Thymus (tissue), 11 donors: ENCODE data around the gene CCL26. TPM values are rescaled to one million over a fixed set of nuclear protein-coding genes. Genes with fewer than 3 reads are reported as not detected.
A peak's percentile ranks its signal among the peaks of the same experiment; 100 is the strongest.

Experiments
- DNase-seq, 9 donors: peaks; one replicate each; pipeline ENCODE4 v3.0.0-alpha.2; 2013; ENCODE audit warnings: low spot score in 9 of 9, low read depth in 6 of 9, missing footprints in 1 of 9
- H3K27ac ChIP-seq, 2 donors: one replicate each; pipeline ENCODE4 v1.5.1; 2013; ENCODE audit warnings: control low read depth in 1 of 2, low read depth in 1 of 2, low read length in 1 of 2, mild to moderate bottlenecking in 1 of 2, moderate library complexity in 1 of 2
- H3K27me3 ChIP-seq, 2 donors: one replicate each; pipeline ENCODE4 v1.5.1; 2013; ENCODE audit warnings: low read length in 1 of 2; ENCODE audit not compliant: control insufficient read depth in 2 of 2, insufficient read depth in 1 of 2
- H3K36me3 ChIP-seq, 2 donors: one replicate each; pipeline ENCODE4 v1.5.1; 2013; ENCODE audit warnings: low read length in 1 of 2, mild to moderate bottlenecking in 1 of 2, moderate library complexity in 1 of 2; ENCODE audit not compliant: control insufficient read depth in 2 of 2, insufficient read depth in 2 of 2
- H3K4me1 ChIP-seq, 2 donors: one replicate each; pipeline ENCODE4 v1.5.1; 2013; ENCODE audit warnings: low read length in 2 of 2; ENCODE audit not compliant: control insufficient read depth in 2 of 2, insufficient read depth in 2 of 2
- H3K4me3 ChIP-seq, 2 donors: one replicate each; pipeline ENCODE4 v1.5.1; 2013; ENCODE audit warnings: low read length in 2 of 2, control low read depth in 1 of 2, mild to moderate bottlenecking in 1 of 2
- H3K9me3 ChIP-seq, 2 donors: one replicate each; pipeline ENCODE4 v1.5.1; 2013; ENCODE audit warnings: low read length in 1 of 2, mild to moderate bottlenecking in 1 of 2; ENCODE audit not compliant: control insufficient read depth in 2 of 2, insufficient read depth in 1 of 2
- whole genome bisulfite sequencing: extraction: QIAGEN DNeasy Blood & Tissue Kit; methylation state at CpG from one replicate; pipeline ENCODE4 v1.1.7; 2013; 5-methylcytosine and 5-hydroxymethylcytosine counted together
- polyA plus RNA-seq: library from polyadenylated mRNA; stranded (reverse); fragments of 200-250 nt; gene quantifications from one replicate; pipeline ENCODE4 v1.2.3, GENCODE V29; 2013
- total RNA-seq: library from RNA; stranded (reverse); fragments of 120-200 nt; gene quantifications from one replicate; pipeline ENCODE4 v1.2.4, GENCODE V29; 2013
- donor health status: healthy.

The CCL26 gene
- total and polyA plus RNA-seq, 2 donors: 0.14 to 3.1 TPM

- H3K27me3 ChIP-seq: peaks cover 4 to 51% of the 10 kb centered on the region in 2 donors
- 20% methylated on average over 18 of the region's 18 CpGs for WGBS
- no peaks in the 10 kb centered on the region for H3K36me3 ChIP-seq
- peaks cover 5 to 22% of the 10 kb centered on the region in 2 donors for H3K4me1 ChIP-seq
- DNase-seq: no peak
- H3K27ac ChIP-seq: no peak overlapping the region
- peak overlapping the region; percentile 58 to 81 for H3K4me3 ChIP-seq
- H3K9me3 ChIP-seq: no peaks in the 10 kb centered on the region
Measured at GRCh38 chr7:75737856-75738603, 34.0 kb downstream of the CCL26 start.

DNA sequence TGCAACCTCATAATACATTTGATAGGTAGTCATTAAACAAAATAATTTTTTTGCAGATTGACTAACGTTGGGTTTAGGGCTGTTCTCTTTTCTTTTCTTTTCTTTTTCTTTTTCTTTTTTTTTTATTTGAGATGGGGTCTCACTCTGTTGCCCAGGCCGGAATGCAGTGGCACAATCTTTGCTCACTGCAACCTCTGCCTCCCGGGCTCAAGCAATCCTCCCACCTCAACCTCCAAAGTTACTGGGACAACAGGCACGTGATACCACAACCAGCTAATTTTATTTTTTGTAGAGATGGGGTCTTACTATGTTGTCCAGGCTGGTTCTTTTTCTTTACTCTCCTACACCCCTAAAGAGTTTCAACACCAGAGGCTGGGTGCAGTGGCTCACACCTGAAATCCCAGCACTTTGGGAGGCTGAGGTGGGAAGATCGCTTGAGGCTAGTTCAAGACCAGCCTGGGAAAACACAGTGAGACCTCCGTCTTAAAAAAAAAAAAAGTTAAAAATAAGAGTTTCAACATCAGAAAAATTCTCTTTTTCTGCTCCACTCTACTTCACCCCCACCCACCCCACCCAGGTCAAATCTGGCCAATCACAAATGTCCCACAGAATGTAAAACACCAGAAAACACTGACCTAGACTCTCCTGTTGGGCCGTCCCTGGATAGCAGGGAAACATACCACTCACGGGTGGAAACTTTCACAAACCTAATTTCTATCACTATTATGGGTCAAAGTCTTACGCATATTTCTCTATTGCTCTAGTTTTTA, 36.2 kb downstream of the CCL26 start:
- Histone ChIP-seq H3K27me3 (peaks cover under 1 to 34% of the 10 kb centered on the region in 2 donors), H3K27ac (no peak overlapping the region), H3K9me3 (no peaks in the 10 kb centered on the region), H3K4me3 (no peak overlapping the region), H3K4me1 (peaks cover 5 to 17% of the 10 kb centered on the region in 2 donors), H3K36me3 (no peaks in the 10 kb centered on the region)
- 95% methylated on average over 9 of the region's 9 CpGs for WGBS
- DNase-seq: no peak

GRCh38 chr7:75734586-75735458, 37.2 kb downstream of the CCL26 start:
- WGBS: 93% methylated on average over 9 of the region's 9 CpGs

GRCh38 chr7:75732764-75733630, 39.0 kb downstream of the CCL26 start:
- WGBS: 94% methylated on average over 15 of the region's 15 CpGs
- H3K4me1 ChIP-seq: peaks cover 0 to 12% of the 10 kb centered on the region in 2 donors

More at GRCh38 chr7:75734586-75735458, 37.2 kb downstream of the CCL26 start:
- H3K27me3 ChIP-seq: peaks cover 0 to 24% of the 10 kb centered on the region in 2 donors
- H3K4me3 ChIP-seq: no peak overlapping the region
- DNase-seq: no peak
- no peaks in the 10 kb centered on the region for H3K36me3 ChIP-seq
- no peak overlapping the region for H3K27ac ChIP-seq
- peaks cover 5 to 15% of the 10 kb centered on the region in 2 donors for H3K4me1 ChIP-seq
- H3K9me3 ChIP-seq: no peaks in the 10 kb centered on the region

DNA sequence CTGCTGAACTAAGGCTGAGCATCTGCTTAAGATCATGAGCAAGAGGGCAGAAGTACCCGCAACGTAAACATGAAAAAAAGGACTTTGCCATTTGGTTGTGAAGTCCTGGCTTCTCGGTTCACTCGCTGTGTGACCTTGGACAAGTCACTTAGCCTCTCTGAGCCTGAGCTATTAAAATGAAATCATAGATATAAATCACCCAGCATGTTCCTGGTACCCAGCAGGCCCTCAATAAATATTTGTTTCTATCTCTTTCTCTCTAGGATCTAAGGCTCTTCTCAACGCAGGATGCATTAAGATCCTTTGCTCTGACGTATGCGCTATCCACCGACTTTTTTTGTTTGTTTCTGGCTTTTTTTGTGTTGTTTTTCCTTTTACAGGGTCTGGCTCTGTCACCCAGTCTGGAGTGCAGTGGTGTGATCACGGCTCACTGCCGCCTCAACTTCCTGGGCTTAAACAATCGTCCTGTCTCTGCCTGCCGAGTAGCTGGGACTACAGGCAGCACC, 39.9 kb downstream of the CCL26 start:
- H3K36me3 ChIP-seq: no peaks in the 10 kb centered on the region
- no peaks in the 10 kb centered on the region for H3K9me3 ChIP-seq
- H3K4me1 ChIP-seq: peaks cover 0 to 11% of the 10 kb centered on the region in 2 donors
- peaks cover 0 to 3% of the 10 kb centered on the region in 2 donors for H3K27me3 ChIP-seq
- no peak overlapping the region for H3K27ac ChIP-seq
- H3K4me3 ChIP-seq: no peak overlapping the region
- 89% methylated on average over 12 of the region's 12 CpGs for WGBS
- no peak for DNase-seq

More at GRCh38 chr7:75732764-75733630, 39.0 kb downstream of the CCL26 start:
- H3K9me3 ChIP-seq: no peaks in the 10 kb centered on the region
- H3K4me3 ChIP-seq: no peak overlapping the region
- DNase-seq: no peak
- H3K27me3 ChIP-seq: peaks cover 0 to 11% of the 10 kb centered on the region in 2 donors
- no peaks in the 10 kb centered on the region for H3K36me3 ChIP-seq
- no peak overlapping the region for H3K27ac ChIP-seq

DNA sequence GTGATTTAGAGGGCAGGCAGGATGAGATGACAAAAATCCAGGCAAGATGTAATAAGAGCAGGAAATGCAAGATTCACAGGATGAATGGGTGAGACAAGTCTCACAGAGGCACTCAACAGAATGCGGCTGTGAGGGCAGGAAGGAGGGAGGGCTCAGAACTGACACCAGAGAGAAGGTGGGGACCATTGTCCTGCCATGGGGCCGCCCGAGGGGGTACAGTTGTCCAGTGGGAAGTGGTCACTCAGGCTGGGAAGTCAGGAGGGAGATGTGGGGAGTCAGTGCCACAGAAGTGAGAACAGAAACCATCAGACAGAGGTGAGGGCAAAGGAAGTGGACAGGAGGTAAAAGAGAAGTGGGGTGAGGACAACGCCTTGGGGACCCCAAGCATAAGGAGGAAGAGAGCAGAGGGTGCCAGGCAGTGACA, 42.1 kb downstream of the CCL26 start:
- H3K4me1 ChIP-seq: peaks cover 0 to 8% of the 10 kb centered on the region in 2 donors

DNA sequence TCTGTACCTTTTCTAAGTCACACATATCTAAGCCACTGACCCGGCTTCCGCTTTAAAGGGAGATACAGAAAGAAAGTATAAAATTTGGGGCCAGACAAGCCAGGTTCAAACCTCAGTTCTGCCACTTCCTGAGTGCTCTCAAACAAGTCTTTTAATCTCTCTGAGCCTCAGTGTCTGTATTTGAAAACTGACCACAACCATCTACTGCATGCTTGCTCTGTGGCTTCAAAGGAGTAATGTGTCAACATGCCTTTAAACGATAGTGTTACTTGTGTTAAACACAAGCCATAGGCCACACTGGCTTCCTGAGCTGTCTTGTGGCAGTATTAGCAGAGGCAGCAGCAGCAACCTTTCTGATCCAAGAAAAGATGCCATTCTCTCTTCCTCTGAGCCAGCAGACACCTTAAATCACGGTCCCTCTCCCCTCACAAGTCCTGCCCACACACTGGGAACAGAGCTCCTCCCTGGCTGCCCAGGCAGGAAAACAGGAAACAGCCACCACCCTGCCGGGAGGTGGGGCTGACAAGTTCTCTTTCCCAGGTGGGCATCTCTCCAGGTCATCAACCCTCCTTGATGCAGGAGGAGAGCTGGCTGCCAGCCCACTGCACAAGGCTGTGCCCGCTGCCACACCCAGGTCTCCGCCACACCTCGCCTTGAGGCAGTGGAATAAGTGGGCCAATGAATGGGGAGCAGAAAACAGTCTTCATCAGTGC, 44.0 kb downstream of the CCL26 start:
- peak in 2 of 9 donors; percentile 19 to 22 for DNase-seq
- WGBS: 46% methylated on average over 8 of the region's 8 CpGs
- Histone ChIP-seq H3K9me3 (no peaks in the 10 kb centered on the region), H3K36me3 (no peaks in the 10 kb centered on the region), H3K4me3 (no peak overlapping the region), H3K4me1 (peaks cover 0 to 8% of the 10 kb centered on the region in 2 donors), H3K27ac (peak overlapping the region in 1 of 2 donors; percentile 46), H3K27me3 (no peaks in the 10 kb centered on the region)

More for the DNA sequence above, 42.1 kb downstream of the CCL26 start:
- WGBS: 78% methylated on average over 4 of the region's 4 CpGs
- no peak overlapping the region for H3K4me3 ChIP-seq
- H3K36me3 ChIP-seq: no peaks in the 10 kb centered on the region
- DNase-seq: no peak
- no peaks in the 10 kb centered on the region for H3K27me3 ChIP-seq
- no peak overlapping the region for H3K27ac ChIP-seq
- no peaks in the 10 kb centered on the region for H3K9me3 ChIP-seq
